Measurements from ENCODE around the gene ERC1.

ERC1 gene

GRCh38 chr12:1234073-1234472 lies 243.1 kb downstream of the ERC1 start:
- Histone ChIP-seq H3K27ac (ENCODE audit: low read length) (no peak overlapping the region), H3K4me1 (ENCODE audit: low read length) (no peaks in the 10 kb centered on the region), H3K9me2 (replicated peaks; ENCODE audit: insufficient read depth, low read length) (no peaks in the 10 kb centered on the region), H3K4me2 (ENCODE audit: low read depth, low read length) (no peak overlapping the region), H2AFZ (ENCODE audit: low read length) (no peak overlapping the region), H3K79me2 (ENCODE audit: low read length) (no peaks in the 10 kb centered on the region), H3K27me3 (replicated peaks; ENCODE audit: insufficient read depth, low read length) (no peaks in the 10 kb centered on the region), H3K36me3 (replicated peaks; ENCODE audit: insufficient read depth, low read length) (no peaks in the 10 kb centered on the region), H3K9me3 (replicated peaks; ENCODE audit: insufficient read depth, low read length) (no peaks in the 10 kb centered on the region), H3K9ac (ENCODE audit: low read length) (no peak overlapping the region), H4K20me1 (ENCODE audit: insufficient read depth, low read length) (no peaks in the 10 kb centered on the region), H3F3A (ENCODE audit: insufficient read depth, low read length) (no peaks in the 10 kb centered on the region), H3K4me3 (ENCODE audit: low read length) (no peak overlapping the region)
- TF ChIP-seq CTCF (IDR thresholded peaks at IDR 0.05; ENCODE audit: low read length) (no peak), EZH2 (optimal IDR thresholded peaks at IDR 0.05; ENCODE audit: low read depth, low read length) (no peak), EZH2phosphoT487 (IDR thresholded peaks at IDR 0.05; ENCODE audit: low read length) (no peak)
- DNase-seq: no peak

GRCh38 chr12:1246637-1247036 lies 255.6 kb downstream of the ERC1 start:
- Histone ChIP-seq H3K4me3 (ENCODE audit: low read length) (no peak overlapping the region), H4K20me1 (ENCODE audit: insufficient read depth, low read length) (no peaks in the 10 kb centered on the region), H2AFZ (ENCODE audit: low read length) (no peak overlapping the region), H3K4me2 (ENCODE audit: low read depth, low read length) (no peak overlapping the region), H3K9me2 (replicated peaks; ENCODE audit: insufficient read depth, low read length) (no peaks in the 10 kb centered on the region), H3K27me3 (replicated peaks; ENCODE audit: insufficient read depth, low read length) (no peaks in the 10 kb centered on the region), H3K9ac (ENCODE audit: low read length) (no peak overlapping the region), H3F3A (ENCODE audit: insufficient read depth, low read length) (no peaks in the 10 kb centered on the region), H3K79me2 (ENCODE audit: low read length) (no peaks in the 10 kb centered on the region), H3K9me3 (replicated peaks; ENCODE audit: insufficient read depth, low read length) (no peaks in the 10 kb centered on the region), H3K27ac (ENCODE audit: low read length) (no peak overlapping the region), H3K4me1 (ENCODE audit: low read length) (no peaks in the 10 kb centered on the region), H3K36me3 (replicated peaks; ENCODE audit: insufficient read depth, low read length) (no peaks in the 10 kb centered on the region)
- no peak for DNase-seq
- TF ChIP-seq EZH2phosphoT487 (IDR thresholded peaks at IDR 0.05; ENCODE audit: low read length) (no peak), EZH2 (optimal IDR thresholded peaks at IDR 0.05; ENCODE audit: low read depth, low read length) (no peak), CTCF (IDR thresholded peaks at IDR 0.05; ENCODE audit: low read length) (no peak)

- Histone ChIP-seq H3K27ac (ENCODE audit: low read length) (no peak overlapping the region), H2AFZ (ENCODE audit: low read length) (no peak overlapping the region), H4K20me1 (ENCODE audit: insufficient read depth, low read length) (no peaks in the 10 kb centered on the region), H3K9me3 (replicated peaks; ENCODE audit: insufficient read depth, low read length) (no peaks in the 10 kb centered on the region), H3F3A (ENCODE audit: insufficient read depth, low read length) (no peaks in the 10 kb centered on the region), H3K79me2 (ENCODE audit: low read length) (no peaks in the 10 kb centered on the region), H3K4me2 (ENCODE audit: low read depth, low read length) (no peak overlapping the region), H3K9me2 (replicated peaks; ENCODE audit: insufficient read depth, low read length) (no peaks in the 10 kb centered on the region), H3K36me3 (replicated peaks; ENCODE audit: insufficient read depth, low read length) (no peaks in the 10 kb centered on the region), H3K4me1 (ENCODE audit: low read length) (no peaks in the 10 kb centered on the region), H3K4me3 (ENCODE audit: low read length) (no peak overlapping the region), H3K9ac (ENCODE audit: low read length) (no peak overlapping the region), H3K27me3 (replicated peaks; ENCODE audit: insufficient read depth, low read length) (no peaks in the 10 kb centered on the region)
- no peak for DNase-seq
- TF ChIP-seq EZH2 (optimal IDR thresholded peaks at IDR 0.05; ENCODE audit: low read depth, low read length) (no peak), CTCF (IDR thresholded peaks at IDR 0.05; ENCODE audit: low read length) (no peak), EZH2phosphoT487 (IDR thresholded peaks at IDR 0.05; ENCODE audit: low read length) (no peak)
Observed at GRCh38 chr12:1250641-1251040, 259.6 kb downstream of the ERC1 start.

Measured in MM.1S (cell line).